HG02938 (cell line): ENCODE measurements around the gene NLGN1.
"Not testable (repeated sequence)": the region's sequence is repeated elsewhere in the genome, so short reads cannot be mapped to it uniquely, and the experiment has no call there.

Experiments
- ATAC-seq: cut with Tn5 transposase; IDR thresholded peaks from one replicate; pipeline ENCODE4 v1.9.1; 2021; ENCODE audit warnings: mild to moderate bottlenecking, moderate library complexity; ENCODE audit not compliant: unreplicated experiment

The NLGN1 gene

GRCh38 chr3:173429076-173429475 is 31.5 kb downstream of the NLGN1 start:
- no peak for ATAC-seq

- ATAC-seq = no peak
Measured at GRCh38 chr3:173429527-173429926, 32.0 kb downstream of the NLGN1 start.

DNA sequence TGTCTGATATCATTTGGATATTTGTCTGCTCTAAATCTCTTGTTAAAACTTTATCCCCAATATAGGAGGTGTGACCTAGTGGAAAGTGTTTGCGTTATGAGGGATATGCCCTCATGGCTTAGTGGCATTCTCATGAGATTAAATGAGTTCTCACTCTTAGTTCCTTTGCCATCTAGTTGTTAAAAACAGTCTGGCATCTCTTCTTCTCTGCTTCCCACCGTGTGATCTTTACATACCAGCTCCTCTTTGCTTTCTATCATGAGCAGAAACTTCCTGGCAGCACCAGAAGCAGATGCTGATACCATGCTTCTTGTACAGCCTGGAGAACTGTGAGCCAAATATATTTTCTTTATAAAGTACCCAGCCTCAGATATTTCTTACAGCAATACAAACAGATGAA is 33.0 kb downstream of the NLGN1 start:
- no peak for ATAC-seq

GRCh38 chr3:173439004-173439403 is 41.5 kb downstream of the NLGN1 start:
- ATAC-seq = no peak

- no peak for ATAC-seq
Measured at GRCh38 chr3:173440514-173440913, 43.0 kb downstream of the NLGN1 start.

DNA sequence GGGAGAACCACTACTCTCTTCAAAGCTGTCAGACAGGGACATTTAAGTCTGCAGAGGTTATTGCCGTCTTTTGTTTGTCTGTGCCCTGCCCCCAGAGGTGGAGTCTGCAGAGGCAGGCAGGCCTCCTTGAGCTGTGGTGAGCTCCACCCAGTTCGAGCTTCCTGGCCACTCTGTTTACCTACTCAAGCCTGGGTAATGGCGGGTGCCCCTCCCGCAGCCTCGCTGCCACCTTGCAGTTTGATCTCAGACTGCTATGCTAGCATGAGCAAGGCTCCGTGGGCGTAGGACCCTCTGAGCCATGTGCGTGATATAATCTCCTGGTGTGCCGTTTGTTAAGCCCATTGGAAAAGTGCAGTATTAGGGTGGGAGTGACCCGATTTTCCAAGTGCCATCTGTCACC is 54.0 kb downstream of the NLGN1 start:
- ATAC-seq = not testable (repeated sequence)

- no peak for ATAC-seq
Measured at GRCh38 chr3:173463250-173463649, 65.7 kb downstream of the NLGN1 start.

GRCh38 chr3:173465112-173465511 is 67.6 kb downstream of the NLGN1 start:
- ATAC-seq = no peak

- ATAC-seq = no peak
Measured at GRCh38 chr3:173465898-173466678, 68.5 kb downstream of the NLGN1 start.

DNA sequence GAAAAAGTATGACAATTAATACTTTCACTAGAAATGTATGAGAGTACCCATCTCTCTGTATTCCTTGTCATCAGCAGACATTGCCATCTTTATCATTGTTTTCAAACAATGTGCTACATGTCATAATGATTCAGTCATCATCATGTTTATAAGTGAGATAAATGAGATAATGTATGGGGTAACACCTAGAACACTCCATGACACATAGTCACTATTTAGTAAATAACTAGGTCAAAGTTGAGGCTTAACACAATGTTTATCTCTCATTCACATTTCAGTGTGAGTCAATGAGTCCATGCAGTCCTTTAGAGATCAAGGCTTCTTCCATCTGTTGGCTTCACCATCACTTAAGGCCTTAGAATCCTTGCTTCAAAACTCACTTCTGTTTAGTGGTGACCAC is 70.0 kb downstream of the NLGN1 start:
- ATAC-seq = no peak

DNA sequence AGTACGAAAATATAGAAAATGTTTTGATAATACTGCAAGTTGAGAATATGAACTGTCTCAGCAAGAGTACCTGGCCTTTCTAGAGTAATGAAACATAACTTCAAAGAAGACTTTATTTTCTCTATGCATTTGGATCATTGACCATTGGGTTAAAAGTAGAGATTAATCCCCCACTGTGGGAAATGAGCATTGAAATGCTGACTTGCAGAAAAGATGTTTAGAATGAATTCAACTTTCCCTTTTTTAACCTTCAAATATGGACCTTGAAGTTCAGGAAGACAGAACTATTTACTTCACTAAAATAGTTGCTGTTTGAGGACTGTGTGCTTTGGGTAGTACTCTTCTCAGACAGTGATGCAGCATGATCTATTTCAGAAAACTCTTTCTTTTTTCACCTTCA is 75.7 kb downstream of the NLGN1 start:
- no peak for ATAC-seq

GRCh38 chr3:173479301-173479700 is 81.8 kb downstream of the NLGN1 start:
- no peak for ATAC-seq

DNA sequence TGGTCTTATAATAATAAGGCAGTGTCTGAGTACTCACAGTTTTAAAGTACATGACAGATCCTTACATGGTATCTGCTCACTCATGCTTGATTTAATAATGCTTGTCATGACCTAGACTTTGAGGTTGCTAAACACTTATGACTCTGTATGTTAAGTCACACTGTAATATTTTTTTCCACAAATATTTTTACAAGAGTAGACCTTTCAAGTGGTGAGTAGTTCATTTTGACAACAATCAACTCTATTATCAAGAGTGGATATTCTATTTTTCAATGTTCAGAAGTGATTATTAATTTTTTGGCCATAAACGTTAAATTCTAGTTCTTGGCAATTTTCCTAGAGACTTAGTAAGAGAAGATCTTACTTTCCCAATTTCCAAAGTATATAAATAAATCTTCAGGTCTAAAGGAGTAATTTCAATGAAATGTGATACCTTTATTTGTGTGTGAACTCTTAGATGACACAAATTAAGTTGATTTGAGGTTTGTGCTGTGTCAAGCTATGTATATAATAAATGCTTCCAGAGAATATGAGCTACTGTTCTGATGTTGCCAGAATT is 104.5 kb downstream of the NLGN1 start:
- ATAC-seq = no peak

GRCh38 chr3:173502983-173503568 is 105.5 kb downstream of the NLGN1 start:
- no peak for ATAC-seq

DNA sequence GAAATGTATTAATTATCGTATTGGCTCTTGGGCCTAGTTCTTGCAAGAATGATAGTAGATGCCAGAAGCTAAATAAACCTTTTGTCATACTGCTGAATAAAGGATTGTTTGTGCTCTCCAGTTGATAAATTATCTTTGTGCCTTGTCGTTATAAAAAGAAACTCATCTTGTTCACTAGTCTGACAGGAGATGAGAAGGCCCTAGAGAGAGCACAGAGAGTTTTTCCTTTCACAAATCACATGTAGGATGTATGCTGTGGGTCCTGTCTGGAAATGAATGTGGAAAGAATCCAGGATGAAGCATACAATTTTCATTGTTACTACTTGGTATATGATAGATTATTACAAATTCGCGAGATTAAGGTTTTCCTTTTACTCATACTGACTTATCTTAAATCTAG is 113.0 kb downstream of the NLGN1 start:
- ATAC-seq = no peak

DNA sequence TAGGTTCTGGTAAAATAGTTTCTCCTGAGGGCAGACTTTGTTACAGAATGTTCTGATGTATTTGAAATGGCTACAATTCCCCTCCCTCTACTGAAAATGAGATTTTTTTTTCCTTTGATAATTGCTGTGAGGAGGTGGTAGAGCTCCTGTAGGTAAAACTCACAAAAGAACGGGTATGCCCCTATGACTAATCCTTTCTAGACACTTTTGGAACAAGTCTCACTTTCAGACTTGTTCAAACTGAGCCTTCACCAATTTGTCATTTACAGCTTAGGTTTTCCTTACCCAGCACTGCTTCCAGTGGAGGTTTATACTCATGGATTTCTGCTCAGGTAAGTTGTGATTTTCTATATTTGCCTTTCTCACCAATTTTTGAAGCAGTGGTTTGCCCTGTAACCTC is 115.6 kb downstream of the NLGN1 start:
- ATAC-seq = no peak

- ATAC-seq = peak; percentile 99
Measured at GRCh38 chr3:173529062-173529711, 131.6 kb downstream of the NLGN1 start.

DNA sequence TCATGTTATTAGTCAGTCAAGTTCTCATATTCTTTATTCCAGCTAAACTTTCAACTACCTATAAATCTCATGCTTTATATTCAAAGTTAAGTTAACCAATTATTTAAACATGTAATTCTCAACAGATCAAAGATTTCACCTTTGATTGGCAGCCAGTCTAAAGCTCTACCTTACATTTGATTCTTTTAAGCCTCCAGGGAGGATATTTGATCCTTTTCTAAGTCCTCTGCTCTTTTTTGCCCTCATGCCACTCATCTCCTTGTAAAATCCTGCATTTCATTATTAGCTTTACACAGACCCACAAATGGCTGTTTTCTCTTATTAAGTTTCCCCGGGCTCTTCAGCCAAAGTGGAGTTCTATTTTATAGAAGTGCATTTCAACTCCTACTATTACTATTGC is 134.1 kb downstream of the NLGN1 start:
- ATAC-seq = no peak

DNA sequence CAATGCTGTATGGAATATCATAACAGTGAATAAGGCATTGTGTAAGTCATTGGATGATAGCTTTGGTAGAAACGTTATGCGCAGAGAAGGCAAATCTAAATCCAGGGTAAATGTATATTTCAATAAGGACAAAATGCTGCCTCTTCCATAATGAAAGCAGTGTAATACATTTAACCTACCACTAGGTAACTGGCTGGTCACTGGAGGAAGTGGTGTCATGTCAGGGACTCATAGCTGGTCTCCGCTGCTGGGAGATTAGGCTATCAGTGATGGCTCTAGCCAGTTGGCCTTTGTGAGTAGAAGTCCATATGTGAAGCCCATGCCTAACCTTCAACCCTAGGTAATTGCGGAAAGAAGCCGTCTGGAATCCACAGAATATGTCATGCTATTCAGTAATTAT is 140.9 kb downstream of the NLGN1 start:
- no peak for ATAC-seq

GRCh38 chr3:173545590-173545989 is 148.0 kb downstream of the NLGN1 start:
- ATAC-seq = not testable (repeated sequence)

- ATAC-seq = no peak
Measured at GRCh38 chr3:173547070-173547469, 149.5 kb downstream of the NLGN1 start.

GRCh38 chr3:173548261-173548660 is 150.7 kb downstream of the NLGN1 start:
- no peak for ATAC-seq
